Measurements from ENCODE around the gene NEUROD2.

GRCh38 chr17:39641883-39642282, 34.2 kb upstream of the NEUROD2 start:
- no peak for TF ChIP-seq POLR2AphosphoS5 (IDR thresholded peaks at IDR 0.05)
- TF ChIP-seq CTCF (IDR thresholded peaks at IDR 0.05), result no peak
- no peak for TF ChIP-seq POLR2A (IDR thresholded peaks at IDR 0.05)
- TF ChIP-seq EP300 (IDR thresholded peaks at IDR 0.05), result no peak
